NCI-H446 (cell line): ENCODE results near the gene EIF4A3.
"Not testable (repeated sequence)": the region's sequence is repeated elsewhere in the genome, so short reads cannot be mapped to it uniquely, and the experiment has no call there.

Experiments
- DNase-seq, 2 experiments: peaks; one replicate each; lab custom pipeline; 2025; lab: John Stamatoyannopoulos, UW

Gene EIF4A3

GRCh38 chr17:80099291-80100034, 47.5 kb downstream of the EIF4A3 start:
- DNase-seq = no peak

- no peak for DNase-seq
These were observed 48.9 kb downstream of the EIF4A3 start for GRCh38 chr17:80097844-80098691.

- DNase-seq = no peak
These were observed 49.8 kb downstream of the EIF4A3 start for GRCh38 chr17:80097127-80097621.

GRCh38 chr17:80096561-80097021, 50.3 kb downstream of the EIF4A3 start:
- DNase-seq = peak in 1 of 2 experiments; percentile 25

GRCh38 chr17:80095844-80096475, 51.0 kb downstream of the EIF4A3 start:
- no peak for DNase-seq

GRCh38 chr17:80095038-80095843, 51.7 kb downstream of the EIF4A3 start:
- no peak for DNase-seq

- DNase-seq = no peak
These were observed 54.0 kb downstream of the EIF4A3 start for GRCh38 chr17:80092959-80093358.

GRCh38 chr17:80091376-80091775, 55.6 kb downstream of the EIF4A3 start:
- peak in 1 of 2 experiments; percentile 40 for DNase-seq

GRCh38 chr17:80090164-80090563, 56.8 kb downstream of the EIF4A3 start:
- not testable (repeated sequence) for DNase-seq

GRCh38 chr17:80089762-80090161, 57.2 kb downstream of the EIF4A3 start:
- no peak for DNase-seq

GRCh38 chr17:80087346-80088265, 59.3 kb downstream of the EIF4A3 start:
- DNase-seq = no peak

GRCh38 chr17:80086616-80087015, 60.3 kb downstream of the EIF4A3 start:
- DNase-seq = no peak

GRCh38 chr17:80086081-80086480, 60.8 kb downstream of the EIF4A3 start:
- no peak for DNase-seq

GRCh38 chr17:80084773-80085172, 62.2 kb downstream of the EIF4A3 start:
- no peak for DNase-seq
